Right ventricle myocardium inferior (tissue), 1 donor: ENCODE data around the gene WNT9A. TPM values are rescaled to one million over a fixed set of nuclear protein-coding genes. Genes with fewer than 3 reads are reported as not detected.
A peak's percentile ranks its signal among the peaks of the same experiment; 100 is the strongest.

Experiments used
- ATAC-seq: fragments of 200-7000 bp; cut with Tn5 transposase; one replicate; pipeline ENCODE4 v1.9.1; 2020; ENCODE audit warnings: mild to moderate bottlenecking, moderate library complexity
- DNase-seq: peaks from one replicate; pipeline ENCODE4 v3.0.0; 2021; ENCODE audit errors: missing footprints
- intact Hi-C: fragments of 100-400 bp; cut with DNase I; formaldehyde crosslinking; loops from one replicate; pipeline ENCODE4 v1.11.0; 2022
- total RNA-seq: library from RNA; stranded (reverse); fragmentation: NEBNext Ultra II Directional; extraction: Animal tissue kit (Norgen Biotek cat#: 25700); gene quantifications from one replicate; pipeline ENCODE4 v1.2.1, GENCODE V29; 2021
- donor health status: DM: no; HTN: yes; CAD: no; lungs with severe emphysema.

Gene WNT9A
- total RNA-seq, 1 donor from 2014 or later, result 0.73 TPM

GRCh38 chr1:227927971-227928741 lies 19.6 kb downstream of the WNT9A start:
- ATAC-seq (no peak), DNase-seq (peak; percentile 60)
- intact Hi-C loops, result no loop called here

GRCh38 chr1:227926896-227927885 lies 20.5 kb downstream of the WNT9A start:
- peak; percentile 45 for DNase-seq
- no peak for ATAC-seq
- intact Hi-C loops, result no loop called here

GRCh38 chr1:227926216-227926791 lies 21.4 kb downstream of the WNT9A start:
- DNase-seq (peak; percentile 37), ATAC-seq (no peak)
- intact Hi-C loops, result no loop called here

- peak; percentile 7 for DNase-seq
- intact Hi-C loops, result no loop called here
- no peak for ATAC-seq
Measured at GRCh38 chr1:227925582-227926198, 22.0 kb downstream of the WNT9A start.

GRCh38 chr1:227924833-227925574 lies 22.7 kb downstream of the WNT9A start:
- no peak for ATAC-seq
- intact Hi-C loops, result no loop called here
- DNase-seq, result peak; percentile 68

- no peak for ATAC-seq
- DNase-seq, result no peak
- intact Hi-C loops, result no loop called here
Measured at GRCh38 chr1:227924168-227924832, 23.4 kb downstream of the WNT9A start.

- intact Hi-C loops, result no loop called here
- ATAC-seq, result no peak
- peak; percentile 21 for DNase-seq
Measured at GRCh38 chr1:227923353-227924167, 24.2 kb downstream of the WNT9A start.

- ATAC-seq (no peak), DNase-seq (peak; percentile 56)
- intact Hi-C loops, result no loop called here
Measured at GRCh38 chr1:227922501-227923352, 25.0 kb downstream of the WNT9A start.

GRCh38 chr1:227921461-227922185 lies 26.1 kb downstream of the WNT9A start:
- no peak for ATAC-seq
- intact Hi-C loops, result no loop called here

GRCh38 chr1:227920896-227921295 lies 26.8 kb downstream of the WNT9A start:
- intact Hi-C loops, result no loop called here
- ATAC-seq, result no peak
- DNase-seq, result peak; percentile 60

More at GRCh38 chr1:227921461-227922185, 26.1 kb downstream of the WNT9A start:
- DNase-seq, result peak; percentile 55

- no peak for ATAC-seq
- DNase-seq, result peak; percentile 27
- intact Hi-C loops, result no loop called here
Measured at GRCh38 chr1:227920426-227920825, 27.3 kb downstream of the WNT9A start.

GRCh38 chr1:227919906-227920305 lies 27.8 kb downstream of the WNT9A start:
- ATAC-seq (no peak), DNase-seq (peak; percentile 54)
- intact Hi-C loops, result no loop called here

- intact Hi-C loops, result no loop called here
- DNase-seq (peak; percentile 45), ATAC-seq (no peak)
Measured at GRCh38 chr1:227918736-227919135, 29.0 kb downstream of the WNT9A start.

- intact Hi-C loops, result no loop called here
- DNase-seq (peak; percentile 8), ATAC-seq (no peak)
Measured at GRCh38 chr1:227918083-227918700, 29.5 kb downstream of the WNT9A start.
